Activated CD8-positive, alpha-beta memory T cell treated with anti-CD3 and anti-CD28 coated beads for 4 hours (primary cell): ENCODE results near the gene VIT.
"Not testable (repeated sequence)": the region's sequence is repeated elsewhere in the genome, so short reads cannot be mapped to it uniquely, and the experiment has no call there.

Source experiments
- DNase-seq, 2 donors: peaks; one replicate each; pipeline ENCODE4 v3.0.0-alpha.2; 2020; ENCODE audit warnings: low read depth in 2 of 2

VIT gene

DNA sequence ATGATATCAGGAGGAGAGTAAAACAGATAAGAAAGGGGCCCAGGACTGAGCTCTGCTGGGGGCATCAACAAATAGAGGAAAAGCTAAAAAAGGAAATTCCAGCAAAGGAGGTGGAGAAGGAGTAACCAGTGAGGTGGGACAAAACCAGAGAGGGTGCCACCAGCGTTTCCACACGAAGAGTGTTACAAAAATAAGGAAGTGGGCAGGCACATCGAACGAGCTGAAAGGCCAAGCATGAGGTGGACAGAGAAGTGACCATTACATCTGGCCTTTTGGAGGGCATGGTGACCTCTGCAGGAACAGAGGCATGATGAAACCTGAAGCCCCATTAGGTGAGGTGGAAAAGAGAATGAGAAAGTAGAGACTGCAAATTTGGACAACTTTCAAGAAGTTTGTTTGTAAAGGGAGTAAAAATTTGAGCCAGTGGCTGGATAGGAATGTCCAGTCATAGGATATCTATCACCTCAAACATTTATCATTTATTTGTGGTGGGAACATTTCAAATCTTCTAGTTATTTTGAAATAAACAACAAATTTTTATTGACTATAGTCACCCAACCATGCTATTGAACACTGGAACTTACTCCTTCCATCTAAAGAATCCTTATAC is 18.4 kb upstream of the VIT start:
- DNase-seq = no peak

DNA sequence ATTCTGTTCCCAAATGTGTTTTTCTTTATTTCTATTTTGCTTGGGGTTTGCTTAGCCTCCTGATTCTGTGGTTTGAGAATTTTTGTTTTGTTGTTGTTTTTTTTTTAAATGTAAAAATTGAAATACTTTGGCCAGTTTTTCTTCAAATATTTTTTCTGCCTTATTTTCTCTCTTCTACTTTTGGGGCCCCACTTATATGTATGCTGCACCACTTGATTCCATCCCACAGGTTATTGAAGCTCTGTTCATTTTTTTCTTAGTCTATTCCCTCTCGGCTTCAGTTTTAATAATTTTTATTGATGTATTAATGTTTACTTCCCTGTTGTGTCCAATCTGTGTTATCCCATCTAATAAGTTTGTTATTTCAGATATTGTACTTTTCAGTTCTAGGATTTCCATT is 17.7 kb upstream of the VIT start:
- DNase-seq = no peak

DNA sequence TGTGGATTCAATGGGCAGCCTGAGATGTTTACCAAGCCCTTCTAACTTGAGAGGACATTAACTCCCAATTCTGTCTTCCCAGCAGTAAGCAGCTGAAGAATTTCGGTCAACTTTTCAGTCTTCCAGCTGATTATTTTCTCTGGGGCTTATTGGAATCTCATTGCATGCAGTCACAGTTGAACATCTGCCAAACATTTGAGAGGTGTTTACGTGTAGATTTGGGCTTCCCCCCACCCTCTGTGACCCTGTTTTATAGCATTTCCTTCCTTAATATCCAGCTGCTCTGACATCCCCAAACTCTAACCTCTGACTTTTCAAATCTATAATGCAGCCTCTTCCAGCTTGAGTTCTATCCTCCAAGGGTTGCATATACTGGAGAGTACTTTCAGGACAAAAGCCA is 16.5 kb upstream of the VIT start:
- DNase-seq = no peak

- no peak for DNase-seq
These were observed 13.9 kb upstream of the VIT start for GRCh38 chr2:36682562-36682961.

- no peak for DNase-seq
These were observed 13.5 kb upstream of the VIT start for GRCh38 chr2:36683002-36683401.

GRCh38 chr2:36688291-36688690 is 8.2 kb upstream of the VIT start:
- DNase-seq = not testable (repeated sequence)

DNA sequence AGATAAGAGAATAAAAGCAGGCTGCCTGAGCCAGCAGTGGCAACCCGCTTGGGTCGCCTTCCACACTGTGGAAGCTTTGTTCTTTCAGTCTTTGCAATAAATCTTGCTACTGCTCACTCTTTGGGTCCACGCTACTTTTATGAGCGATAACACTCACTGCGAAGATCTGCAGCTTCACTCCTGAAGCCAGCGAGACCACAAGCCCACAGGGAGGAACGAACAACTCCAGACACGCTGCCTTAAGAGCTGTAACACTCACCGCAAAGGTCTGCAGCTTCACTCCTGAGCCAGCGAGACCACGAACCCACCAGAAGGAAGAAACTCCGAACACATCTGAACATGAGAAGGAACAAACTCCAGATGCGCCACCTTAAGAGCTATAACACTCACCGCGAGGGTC is 7.5 kb upstream of the VIT start:
- DNase-seq = not testable (repeated sequence)

GRCh38 chr2:36692121-36692520 is 4.4 kb upstream of the VIT start:
- DNase-seq = no peak

GRCh38 chr2:36693825-36694224 is 2.7 kb upstream of the VIT start:
- DNase-seq = no peak

DNA sequence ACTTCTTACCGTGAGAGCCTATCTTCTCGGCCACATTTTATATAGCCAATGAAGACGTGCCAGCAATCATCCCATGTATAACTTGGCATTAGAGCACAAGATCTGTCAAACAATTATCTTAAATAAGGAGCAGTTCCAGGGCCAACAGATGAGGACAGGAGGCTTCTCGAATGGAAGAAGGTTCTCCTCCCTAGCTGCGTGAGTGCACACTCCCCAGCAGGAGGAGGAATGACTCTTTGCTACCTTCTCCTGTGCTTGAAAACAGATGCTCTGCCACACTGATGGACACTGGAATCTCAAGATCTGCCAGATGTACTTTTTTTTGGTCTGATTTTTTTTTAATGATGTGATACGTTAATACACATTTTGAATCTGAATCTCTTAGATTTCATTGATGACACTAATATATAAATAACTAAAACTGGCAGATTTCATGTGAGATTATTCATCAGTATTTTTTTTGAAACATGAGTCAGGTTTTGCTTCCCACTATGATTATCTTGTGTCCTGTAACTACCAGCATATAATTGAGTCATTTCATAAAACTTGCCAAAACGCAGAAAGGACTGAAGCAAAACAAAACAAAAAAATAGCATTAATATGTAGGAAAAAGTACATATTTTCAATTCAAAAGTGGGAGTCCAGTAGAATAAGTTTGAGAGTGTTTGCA is 626 bp upstream of the VIT start:
- no peak for DNase-seq

GRCh38 chr2:36697424-36698066 is 1.0 kb downstream of the VIT start:
- DNase-seq = no peak

DNA sequence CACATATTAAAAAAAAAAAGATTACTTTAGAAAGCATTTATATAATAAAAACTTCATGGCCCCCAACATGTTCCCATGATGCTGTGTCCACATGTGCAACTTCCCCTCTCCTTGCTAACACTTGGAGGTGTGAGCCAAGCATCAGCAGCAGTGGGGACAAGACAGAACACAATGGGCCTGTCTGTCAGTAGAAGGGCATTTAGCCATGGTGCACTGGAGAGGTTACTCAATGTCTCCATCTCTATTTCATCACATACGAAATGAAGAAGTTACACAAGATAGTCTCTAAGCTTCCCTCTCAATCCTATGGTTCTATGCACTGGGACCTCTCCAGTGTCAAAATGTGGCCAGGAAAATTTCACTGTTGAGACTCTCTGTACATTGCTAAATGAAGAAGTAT is 2.5 kb downstream of the VIT start:
- DNase-seq = no peak

DNA sequence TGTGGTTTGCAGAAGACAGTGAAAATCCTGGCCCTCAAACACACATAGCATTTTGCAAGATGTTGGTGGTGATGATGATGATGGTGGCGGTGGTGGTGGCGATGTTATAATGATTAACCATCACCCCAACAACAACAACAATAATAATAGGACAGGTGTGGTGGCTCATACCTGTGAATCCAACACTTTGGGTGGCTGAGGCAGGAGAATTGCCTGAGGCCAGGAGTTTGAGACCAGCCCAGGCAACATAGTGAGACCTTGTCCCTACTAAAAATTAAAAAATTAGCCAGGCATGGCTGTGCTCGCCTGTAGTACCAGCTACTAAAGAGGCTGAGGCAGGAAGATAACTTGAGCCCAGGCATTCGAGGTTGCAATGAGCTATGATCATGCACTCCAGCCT is 3.8 kb downstream of the VIT start:
- no peak for DNase-seq

DNA sequence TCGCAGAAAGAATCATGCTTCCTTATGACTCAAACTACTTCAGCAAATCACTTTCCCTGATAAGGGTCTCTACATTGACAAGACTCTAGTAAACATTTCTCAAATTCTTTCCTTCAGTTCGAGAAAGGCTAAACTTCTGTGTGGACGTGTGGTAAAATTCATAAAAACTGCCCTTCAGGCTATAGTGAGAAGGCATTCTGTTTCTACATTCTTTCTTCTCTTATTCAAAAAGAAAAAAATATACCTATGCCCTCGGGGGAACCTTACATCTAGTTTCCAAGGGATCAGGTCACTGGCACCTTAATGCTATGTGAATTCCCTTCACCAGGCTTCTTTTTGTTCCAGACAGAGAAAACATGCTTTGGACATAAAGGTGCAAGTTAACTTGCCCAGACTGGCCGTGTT is 4.9 kb downstream of the VIT start:
- DNase-seq = no peak

GRCh38 chr2:36701918-36702317 is 5.4 kb downstream of the VIT start:
- no peak for DNase-seq

DNA sequence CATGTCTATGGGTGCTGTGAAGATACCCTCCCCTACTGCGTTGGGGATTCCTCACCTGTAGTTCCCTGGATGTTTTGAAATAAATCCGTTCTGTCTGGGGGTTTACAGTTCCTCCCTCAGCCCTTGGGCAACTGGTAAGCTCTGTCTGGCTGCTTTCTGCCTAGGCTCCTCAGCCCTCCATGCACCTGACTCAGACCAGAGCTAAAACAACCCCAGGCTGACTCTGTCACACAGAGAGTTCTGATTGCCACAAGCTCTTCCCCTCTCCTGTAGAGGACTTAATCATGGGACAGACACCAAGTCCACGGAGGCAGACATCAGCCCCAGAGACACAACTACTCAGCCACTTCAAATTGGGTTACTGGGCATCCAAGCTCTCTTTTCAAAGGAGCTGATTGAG is 6.3 kb downstream of the VIT start:
- DNase-seq = no peak

GRCh38 chr2:36704475-36705150 is 8.1 kb downstream of the VIT start:
- no peak for DNase-seq

DNA sequence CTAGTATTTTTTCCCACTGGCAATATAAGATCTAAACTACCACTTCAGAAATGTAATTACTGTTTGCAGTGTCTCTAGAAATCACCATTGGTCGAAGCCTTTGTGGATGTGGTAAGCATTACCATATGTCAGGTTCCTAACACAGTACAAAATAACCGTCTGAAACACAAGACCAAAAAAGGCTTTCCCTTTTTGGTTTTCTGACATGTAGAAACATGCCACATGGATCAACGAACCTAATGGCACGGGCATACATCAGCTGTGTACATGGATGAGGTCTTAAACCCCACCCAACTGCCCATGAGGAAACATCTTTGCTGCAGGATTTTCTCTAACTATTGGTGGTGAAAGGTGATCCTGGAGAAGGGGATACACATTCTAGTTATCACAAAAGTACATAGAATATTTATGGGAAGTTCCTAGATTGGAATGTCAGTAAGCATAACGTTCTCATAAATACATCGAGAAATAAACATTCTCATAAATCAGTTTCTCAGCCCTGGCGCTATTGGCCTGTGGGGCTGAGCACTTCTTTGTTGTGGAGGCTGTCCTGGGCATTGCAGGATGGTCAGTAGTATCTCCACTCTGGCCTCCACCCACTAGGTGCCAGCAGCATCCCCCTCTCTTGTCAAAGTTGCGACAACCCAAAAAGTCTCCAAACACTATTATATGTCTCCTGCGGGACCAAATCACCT is 9.0 kb downstream of the VIT start:
- DNase-seq = no peak

GRCh38 chr2:36706021-36706876 is 9.7 kb downstream of the VIT start:
- no peak for DNase-seq

- no peak for DNase-seq
These were observed 10.5 kb downstream of the VIT start for GRCh38 chr2:36707050-36707449.

- DNase-seq = no peak
These were observed 11.7 kb downstream of the VIT start for GRCh38 chr2:36708041-36708741.
